Left renal pelvis (tissue), 4 donors: Measurements from ENCODE around the gene SS18. TPM values are rescaled to one million over a fixed set of nuclear protein-coding genes. Genes with fewer than 3 reads are reported as not detected.
"Not testable (repeated sequence)": the region's sequence is repeated elsewhere in the genome, so short reads cannot be mapped to it uniquely, and the experiment has no call there.

Source experiments
- DNase-seq, 4 donors: peaks; one replicate each; pipeline ENCODE4 v3.0.0-alpha.2; 2013; ENCODE audit warnings: low read depth in 4 of 4, low spot score in 3 of 4
- polyA plus RNA-seq, 4 donors: library from polyadenylated mRNA; unstranded; fragments of 120-200 nt; gene quantifications; one replicate each; pipeline ENCODE4 v1.2.1, GENCODE V29; 2013; ENCODE audit not compliant: insufficient read length in 4 of 4

SS18 gene, protein sequence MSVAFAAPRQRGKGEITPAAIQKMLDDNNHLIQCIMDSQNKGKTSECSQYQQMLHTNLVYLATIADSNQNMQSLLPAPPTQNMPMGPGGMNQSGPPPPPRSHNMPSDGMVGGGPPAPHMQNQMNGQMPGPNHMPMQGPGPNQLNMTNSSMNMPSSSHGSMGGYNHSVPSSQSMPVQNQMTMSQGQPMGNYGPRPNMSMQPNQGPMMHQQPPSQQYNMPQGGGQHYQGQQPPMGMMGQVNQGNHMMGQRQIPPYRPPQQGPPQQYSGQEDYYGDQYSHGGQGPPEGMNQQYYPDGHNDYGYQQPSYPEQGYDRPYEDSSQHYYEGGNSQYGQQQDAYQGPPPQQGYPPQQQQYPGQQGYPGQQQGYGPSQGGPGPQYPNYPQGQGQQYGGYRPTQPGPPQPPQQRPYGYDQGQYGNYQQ
- polyA plus RNA-seq = 100 to 1,000 TPM in 2 of 4 donors, 10 to 100 TPM in 2; 89.5 to 113 (median 101) TPM

DNA sequence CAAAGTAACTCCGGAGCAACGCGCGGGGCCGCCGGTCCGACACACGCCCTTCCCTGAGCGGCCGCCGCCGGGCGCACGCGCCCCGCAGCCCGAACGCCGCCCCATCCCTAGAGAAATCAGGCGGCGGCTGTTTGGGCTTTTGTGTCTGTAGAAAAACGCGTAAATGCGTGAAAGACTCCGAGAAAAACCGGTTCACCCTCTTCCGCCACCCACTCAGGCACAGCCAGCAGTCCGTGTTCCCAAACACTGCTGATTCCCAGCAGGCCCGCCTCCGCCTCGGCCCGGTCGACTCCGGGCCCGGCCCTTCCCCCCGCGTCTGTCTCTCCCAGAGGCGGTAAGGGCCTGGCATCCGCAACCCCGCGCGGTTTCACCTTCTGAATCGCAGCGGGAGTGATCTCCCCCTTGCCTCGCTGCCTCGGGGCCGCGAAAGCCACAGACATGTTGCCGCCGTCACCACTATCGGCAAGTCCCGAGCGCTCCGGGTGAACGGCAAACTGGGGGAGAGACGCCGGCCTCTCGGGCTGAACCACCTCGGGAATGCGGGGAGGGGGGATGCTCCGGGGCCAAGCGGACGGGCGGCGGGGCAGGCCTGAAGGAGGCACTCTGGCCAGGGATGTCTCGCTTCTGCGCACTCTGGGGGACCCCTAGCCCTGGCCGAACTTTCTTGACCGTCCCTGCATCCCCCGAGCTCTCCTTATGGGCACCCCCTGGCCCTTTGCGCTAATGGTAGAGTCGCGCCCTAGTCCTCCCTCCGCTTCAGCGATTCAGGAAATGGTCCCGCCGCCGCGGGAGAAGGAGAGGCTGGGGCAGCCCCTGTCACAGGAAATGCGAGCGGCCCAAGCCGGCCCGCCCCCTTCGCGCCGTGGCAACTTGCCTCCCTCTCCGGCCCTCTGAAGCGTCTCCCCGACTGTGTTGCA lies at the start of gene SS18:
SS18 (minus strand) TSS at position 484 of the 917 bp plus-strand sequence; CDS start at position 440, 44 bp downstream.
- DNase-seq = peak; percentile 86 to 91 (median 90)

DNA sequence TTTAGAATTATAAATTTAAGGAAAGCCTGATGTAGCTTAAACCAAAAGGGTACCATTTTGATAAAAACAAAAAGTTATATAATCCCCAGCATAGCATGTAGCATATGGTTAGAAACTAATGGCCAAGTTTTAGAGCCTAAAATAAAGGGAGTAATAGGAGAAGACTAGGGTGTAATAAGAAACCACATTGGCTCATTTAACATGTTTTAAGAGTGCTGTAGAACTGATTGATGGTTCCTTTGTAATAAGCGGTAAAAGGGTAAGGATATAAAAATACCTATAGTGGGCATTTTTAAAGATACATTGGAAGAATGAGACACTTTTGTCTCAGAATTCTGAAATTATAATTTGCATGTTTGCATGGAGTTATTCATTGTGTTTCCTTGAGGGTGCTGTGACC lies 45.1 kb upstream of the SS18 start:
- peak in 2 of 4 donors; percentile 29 to 44 for DNase-seq

DNA sequence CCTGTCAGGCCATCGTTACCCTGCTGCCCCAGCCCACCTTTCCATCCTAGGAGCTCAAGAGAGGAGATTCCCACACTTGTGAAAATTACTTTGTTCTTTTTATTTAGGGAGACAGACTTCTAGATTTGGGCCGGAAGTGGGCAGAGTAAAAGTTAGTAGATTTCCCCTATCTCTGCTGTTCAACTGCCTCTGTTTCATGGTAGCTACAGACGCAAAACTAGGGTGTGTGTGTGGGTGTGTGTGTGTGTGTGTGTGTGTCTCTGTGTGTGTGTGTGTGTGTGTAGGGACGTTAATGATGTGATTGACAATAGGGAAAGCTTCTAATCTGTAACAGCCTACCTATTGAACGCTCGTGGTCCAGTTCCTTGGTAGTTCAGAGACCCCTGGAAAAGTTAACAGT lies 43.7 kb upstream of the SS18 start:
- no peak for DNase-seq

DNA sequence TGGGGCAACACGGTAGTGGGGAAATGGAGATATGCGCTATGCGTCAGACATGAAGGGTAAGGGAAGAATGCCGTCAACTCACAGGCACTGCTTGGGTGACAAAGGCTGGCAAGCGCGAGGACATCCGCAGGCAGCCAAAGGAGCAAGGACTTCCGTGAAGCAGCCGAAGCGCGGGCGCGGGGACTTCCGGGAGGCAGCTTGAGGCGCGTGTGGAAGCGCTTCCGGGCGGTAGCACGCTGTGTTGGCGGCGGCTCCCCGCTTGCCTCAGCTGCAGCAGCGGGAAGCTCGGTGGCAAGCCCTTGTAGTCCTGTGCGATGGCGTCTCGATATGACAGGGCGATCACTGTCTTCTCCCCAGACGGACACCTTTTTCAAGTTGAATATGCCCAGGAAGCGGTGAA lies 43.2 kb upstream of the SS18 start, which contains the start of gene PSMA8:
PSMA8 (plus strand) TSS at position 218 of the 400 bp plus-strand sequence; CDS start at position 315, 97 bp downstream.
- DNase-seq = no peak

DNA sequence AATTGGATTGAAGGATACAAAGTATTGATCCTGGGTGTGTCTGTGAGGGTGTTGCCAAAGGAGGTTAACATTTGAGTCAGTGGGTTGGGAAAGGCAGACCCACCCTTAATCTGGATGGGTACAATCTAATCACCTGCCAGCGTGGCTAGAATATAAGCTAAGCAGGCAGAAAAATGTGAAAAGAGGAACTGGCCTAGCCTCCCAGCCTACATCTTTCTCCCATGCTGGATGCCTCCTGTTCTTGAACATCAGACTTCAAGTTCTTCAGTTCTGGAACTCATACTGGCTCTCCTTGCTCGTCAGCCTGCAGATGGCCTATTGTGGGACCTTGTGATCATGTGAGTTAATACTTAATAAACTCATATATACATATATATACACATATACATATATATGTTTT lies 37.8 kb upstream of the SS18 start:
- not testable (repeated sequence) for DNase-seq

DNA sequence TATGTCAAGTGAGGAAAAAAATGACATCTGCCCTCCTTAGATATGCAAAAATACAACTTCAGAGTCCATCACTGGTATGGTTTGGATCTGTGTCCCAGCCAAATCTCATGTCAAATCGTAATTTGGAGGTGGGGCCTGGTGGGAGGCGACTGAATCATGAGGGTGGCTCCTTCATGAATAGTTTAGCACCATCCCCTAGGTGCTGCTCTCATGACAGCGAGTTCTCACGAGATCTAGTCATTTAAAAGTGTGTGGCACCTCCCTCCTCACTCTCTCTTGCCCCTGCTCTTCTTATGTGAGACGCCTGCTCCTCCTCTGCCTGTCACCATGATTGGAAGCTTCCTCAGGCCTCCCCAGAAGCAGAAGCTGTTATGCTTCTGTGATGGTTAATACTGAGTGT lies 37.4 kb upstream of the SS18 start:
- no peak for DNase-seq

DNA sequence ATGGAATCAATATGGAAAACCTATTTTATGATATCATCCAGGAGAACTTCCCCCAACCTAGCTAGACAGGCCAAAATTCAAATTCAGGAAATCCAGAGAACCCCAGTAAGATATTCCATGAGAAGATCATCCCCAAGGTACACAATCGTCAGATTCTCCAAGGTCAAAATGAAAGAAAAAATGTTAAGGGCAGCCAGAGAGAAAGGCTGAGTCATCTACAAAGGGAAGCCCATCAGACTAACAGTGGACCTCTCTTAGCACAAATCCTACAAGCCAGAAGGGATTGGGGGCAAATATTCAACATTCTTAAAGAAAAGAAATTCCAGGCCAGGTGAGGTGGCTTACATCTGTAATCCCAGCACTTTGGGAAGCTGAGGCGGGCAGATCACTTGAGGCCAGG lies 31.6 kb upstream of the SS18 start:
- not testable (repeated sequence) for DNase-seq

DNA sequence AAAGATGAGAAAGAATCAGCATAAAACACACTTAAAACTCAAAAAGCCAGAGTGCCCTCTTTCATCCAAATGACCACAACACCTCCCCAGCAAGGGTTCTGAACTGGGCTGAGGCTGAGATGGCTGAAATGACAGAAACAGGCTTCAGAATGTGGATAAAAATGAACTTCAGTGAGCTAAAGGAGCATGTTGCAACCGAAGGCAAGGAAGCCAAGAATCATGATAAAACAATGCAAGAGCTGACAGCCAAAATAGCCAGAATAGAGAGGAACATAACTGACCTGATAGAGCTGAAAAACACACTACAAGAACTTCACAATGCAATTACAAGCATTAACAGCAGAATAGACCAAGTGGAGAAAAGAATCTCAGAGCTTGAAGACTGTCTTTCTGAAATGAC lies 31.1 kb upstream of the SS18 start:
- no peak for DNase-seq

DNA sequence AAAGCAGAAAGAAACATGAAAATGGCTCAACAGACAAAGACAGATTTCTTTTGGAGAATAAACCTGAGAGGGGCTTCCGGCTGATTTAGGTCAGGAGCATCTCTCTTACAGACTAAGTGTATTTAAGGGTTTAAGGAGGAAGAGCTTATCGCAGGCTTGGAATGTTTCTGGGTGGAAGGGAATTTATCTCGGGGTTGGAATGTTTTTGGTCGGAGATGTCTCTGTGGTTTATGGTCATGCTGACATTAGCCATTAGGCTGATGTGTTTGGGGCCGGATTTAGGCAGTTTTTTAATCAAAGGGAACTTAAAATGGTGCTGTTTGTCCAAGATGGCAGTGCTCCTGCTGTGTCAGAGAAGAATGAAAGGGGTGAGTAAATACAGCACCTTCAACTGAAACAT lies 28.8 kb upstream of the SS18 start:
- no peak for DNase-seq

DNA sequence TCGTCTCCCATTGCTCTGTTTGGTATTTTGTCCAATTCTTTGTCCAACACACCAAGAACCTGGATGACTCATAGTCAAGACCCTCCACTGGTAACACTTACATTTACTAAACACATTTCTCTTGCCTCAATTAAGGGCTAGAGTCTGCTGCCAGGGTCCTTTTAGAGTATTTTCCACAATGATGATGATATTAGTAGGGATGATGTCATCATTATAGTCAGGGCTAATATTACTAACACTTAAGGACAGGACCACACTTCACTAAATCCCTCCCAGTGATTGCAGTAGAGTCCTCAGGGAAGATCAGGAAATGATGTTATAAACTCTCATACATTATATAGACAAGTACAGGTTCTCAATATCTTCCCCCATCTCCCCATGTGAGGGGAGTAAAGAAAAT lies 13.6 kb upstream of the SS18 start:
- DNase-seq = no peak

DNA sequence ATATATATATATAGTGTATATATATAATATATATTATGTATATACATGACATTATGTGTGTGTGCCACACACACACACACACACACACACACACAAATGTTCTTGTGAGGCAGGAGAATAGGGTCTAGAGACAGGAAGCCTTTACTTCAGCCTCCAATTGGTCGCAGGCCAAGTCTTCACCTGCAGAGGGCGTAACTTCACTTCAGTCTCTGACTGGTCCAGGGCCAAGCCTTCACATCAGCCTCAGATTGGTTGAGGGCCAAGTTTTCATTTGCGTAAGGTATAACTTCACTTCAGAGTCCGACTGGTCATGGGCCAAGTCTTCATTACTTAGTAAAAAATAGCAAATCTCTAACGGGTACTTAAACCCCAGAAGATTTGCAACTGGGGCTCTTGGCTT lies 13.2 kb upstream of the SS18 start:
- DNase-seq = no peak

DNA sequence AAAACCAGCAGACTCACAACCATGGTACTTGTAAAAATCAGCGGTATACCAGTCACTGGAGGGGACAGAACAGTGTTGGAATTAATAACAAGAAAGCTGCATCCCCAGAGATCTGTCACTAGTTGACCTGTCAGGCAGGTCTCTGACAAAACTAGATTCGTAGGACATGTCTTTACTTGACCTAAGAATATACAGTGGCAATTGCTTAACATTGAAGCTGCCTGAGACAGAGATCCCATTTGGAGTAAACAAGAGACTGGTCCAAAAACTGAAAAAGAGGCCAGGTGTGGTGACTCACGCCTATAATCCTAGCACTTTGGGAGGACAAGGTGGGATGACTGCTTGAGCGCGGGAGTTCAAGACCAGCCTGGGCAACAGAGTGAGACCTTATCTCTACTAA lies 7.2 kb upstream of the SS18 start:
- DNase-seq = no peak

DNA sequence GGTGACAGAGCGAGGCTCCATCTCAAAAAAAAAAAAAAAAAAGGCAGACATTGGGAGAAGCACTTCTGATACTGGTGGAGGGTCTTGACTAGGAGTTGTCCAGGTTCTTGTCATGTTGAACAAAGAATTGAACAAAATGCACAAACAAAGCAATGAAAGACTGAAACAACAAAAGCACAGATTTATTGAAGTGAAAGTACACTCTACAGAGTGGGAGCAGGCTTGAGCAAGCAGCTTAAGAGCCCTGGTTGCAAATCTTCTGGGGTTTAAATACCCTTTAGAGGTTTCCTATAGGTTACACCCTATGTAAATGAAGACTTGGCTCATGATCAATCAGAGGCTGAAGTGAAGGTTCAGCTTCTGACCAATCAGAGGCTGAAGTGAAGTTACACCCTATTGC lies 6.4 kb upstream of the SS18 start:
- DNase-seq = no peak

DNA sequence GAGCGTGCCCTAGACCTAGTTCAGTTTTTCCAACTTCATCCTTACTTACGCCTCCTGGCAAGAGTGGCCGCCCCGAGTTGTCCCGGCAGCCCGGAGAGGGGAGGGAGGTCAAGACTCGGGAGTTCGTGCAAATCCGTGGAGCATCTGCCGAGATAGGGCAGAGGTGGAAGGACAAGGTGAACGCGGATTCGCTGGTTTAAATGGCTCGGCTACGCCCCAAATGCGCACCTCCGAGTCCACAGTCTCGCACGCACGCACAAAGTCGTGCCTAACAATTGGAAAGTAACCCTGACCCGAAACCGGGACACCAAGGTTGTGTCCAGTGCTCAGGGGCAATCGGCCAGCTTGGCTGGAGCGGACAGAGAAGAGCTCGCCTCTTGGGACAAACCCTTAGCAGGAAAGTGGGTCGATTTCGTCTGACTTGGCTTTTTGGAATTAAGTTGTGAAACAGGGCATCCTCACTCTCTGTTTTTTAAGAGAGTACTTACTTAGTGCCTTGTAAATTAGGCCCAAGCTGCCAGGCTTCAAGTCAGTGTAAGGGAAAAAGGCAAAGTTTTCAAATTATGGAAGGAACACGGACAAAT lies 726 bp upstream of the SS18 start:
- DNase-seq = no peak

DNA sequence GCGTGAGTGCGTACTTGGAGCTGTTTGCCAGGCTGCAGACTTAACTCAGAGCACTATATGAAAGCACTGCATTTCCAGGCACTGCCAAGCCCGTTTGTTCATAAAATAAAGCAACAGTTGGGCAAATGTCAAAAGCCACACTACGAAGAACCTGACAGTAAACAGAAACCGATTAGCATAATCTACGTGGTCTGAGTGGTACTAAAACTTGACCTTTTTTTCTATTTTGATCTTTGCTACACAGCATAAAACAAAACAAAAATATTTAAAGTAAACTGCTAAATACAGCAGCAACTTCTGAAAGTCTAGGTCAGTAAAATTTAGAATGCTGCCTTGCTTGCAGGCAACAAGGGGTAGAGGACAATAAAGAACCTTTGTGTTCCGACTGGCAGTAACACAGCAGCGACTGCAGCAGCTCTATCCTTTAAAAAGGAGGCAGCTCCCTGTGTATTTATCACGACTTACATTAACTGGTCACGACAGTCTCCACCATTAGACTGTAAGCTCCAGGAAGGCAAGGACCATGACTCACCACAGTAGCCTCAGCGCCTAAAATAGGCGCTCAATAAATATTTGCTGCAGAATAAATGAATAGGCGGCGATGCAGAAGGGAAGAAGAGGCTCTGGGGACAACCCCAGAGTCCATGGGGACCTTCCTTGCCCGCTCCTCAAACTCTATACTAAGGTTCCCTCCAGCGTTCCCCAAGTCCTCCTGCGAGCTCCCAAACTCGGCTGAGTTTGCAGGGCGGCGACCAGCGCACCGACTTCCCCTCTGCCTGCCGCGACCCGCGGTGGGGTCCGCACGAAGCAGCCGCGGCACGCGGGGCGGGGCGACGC lies 902 bp downstream of the SS18 start:
- DNase-seq = peak; percentile 12 to 29 (median 18)

DNA sequence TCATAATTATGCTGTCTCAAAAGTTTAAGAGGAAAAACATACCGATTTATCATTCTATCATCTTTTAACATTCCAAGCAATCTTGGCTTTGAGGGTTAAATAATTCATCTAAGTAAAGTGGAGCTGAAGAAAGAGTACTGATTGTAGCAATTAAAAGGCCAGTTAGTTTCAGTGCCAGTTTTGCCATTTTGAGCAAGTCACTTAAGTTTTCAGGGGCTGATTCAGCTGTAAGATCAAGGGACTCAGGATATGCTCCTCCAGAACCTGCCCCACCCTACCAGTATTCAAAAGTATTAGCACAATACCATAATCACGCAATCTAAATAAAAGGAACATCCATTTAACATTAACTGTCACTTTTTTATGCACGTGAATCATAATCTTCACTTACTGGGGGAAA lies 1.9 kb downstream of the SS18 start:
- DNase-seq = no peak

DNA sequence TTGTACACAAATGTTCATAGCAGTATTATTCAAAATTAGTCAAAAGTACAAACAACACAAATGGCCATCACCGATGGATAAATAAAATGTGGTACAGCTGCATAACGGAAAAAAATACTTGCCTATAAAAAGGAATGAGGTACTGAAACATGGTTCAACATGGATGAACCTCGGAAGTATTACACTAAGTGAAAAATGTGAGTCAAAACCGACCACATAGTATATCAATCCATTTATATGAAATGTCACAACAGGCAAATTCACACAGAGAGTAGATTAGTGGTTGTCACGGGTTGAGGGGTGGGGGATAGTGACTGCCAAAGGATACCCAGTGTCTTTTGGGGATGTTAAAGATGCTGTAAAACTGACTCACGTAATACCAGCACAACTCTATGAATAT lies 3.5 kb downstream of the SS18 start:
- DNase-seq = no peak

DNA sequence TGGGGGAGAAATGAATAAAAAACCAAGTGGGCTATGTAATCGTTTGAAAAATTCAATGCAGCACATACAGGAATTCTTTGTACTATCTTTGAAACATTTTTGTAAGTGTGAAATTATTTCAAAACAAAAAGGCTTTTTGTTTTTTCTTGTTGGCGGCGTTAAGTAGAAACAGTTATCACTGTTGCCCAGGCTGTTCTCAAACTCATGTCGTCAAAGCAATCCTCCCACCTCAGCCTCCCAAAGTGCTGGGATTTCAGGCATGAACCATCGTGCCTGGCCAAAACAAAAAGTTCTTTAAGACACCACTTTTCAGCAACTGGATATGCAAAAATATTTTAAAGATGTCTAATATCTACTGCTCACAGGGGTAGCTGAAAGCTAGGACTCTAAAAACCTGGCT lies 5.4 kb downstream of the SS18 start:
- DNase-seq = no peak

DNA sequence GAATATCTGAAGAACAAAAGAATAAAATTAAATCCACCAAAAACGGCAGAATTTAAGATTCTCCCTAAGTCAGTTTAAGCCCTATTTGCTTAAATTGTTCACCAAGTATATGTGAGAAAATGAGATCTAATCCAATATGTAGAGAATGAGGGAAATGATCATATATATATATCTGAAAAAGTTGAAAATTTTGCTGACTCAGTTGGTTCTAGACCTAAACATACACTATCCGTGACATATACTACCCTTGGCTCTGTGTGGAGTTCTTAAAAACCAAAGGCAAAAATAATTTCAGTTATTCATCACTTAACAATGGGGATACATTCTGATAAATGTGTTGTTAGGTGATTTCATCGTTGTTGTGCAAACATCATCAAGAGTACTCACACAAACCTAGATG lies 7.3 kb downstream of the SS18 start:
- DNase-seq = no peak

DNA sequence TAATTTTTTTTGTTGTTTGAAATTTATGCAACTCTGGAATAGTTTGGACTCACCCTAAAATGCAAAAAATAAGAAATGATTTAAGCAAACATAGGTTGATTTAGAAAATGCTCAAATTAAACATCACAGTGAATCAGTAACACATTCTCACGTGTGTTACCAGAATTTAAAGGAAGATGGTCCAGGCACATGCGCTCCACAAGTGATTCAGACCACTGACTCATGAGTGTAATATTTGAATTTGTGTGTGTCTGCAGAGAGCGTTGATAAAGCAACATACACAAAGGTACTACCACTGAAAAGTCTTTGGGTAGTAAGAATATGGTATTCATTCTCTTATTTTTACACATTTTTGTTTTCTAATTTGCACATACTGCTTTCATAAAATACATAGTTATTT lies 7.9 kb downstream of the SS18 start:
- DNase-seq = no peak
